ENCODE measurements around the gene RACK1. TPM values are rescaled to one million over a fixed set of nuclear protein-coding genes. Genes with fewer than 3 reads are reported as not detected.
"Not testable (repeated sequence)": the region's sequence is repeated elsewhere in the genome, so short reads cannot be mapped to it uniquely, and the experiment has no call there.

Gene RACK1
- total RNA-seq, 1 experiment from 2014 or later = 4,601 TPM

- in situ Hi-C loops (cut with HindIII; ENCODE audit: low sequenced_read_pairs) = no loop called here
- no peak for DNase-seq (ENCODE audit: low spot score)
These were observed 24.2 kb downstream of the RACK1 start for GRCh38 chr5:181219262-181220177.

- in situ Hi-C loops (cut with HindIII; ENCODE audit: low sequenced_read_pairs) = no loop called here
- no peak for DNase-seq (ENCODE audit: low spot score)
These were observed 24.9 kb downstream of the RACK1 start for GRCh38 chr5:181218795-181219124.

GRCh38 chr5:181217803-181218062 is 26.0 kb downstream of the RACK1 start:
- in situ Hi-C loops (cut with HindIII; ENCODE audit: low sequenced_read_pairs) = no loop called here
- DNase-seq (ENCODE audit: low spot score) = peak; percentile 71

- DNase-seq (ENCODE audit: low spot score) = peak; percentile 62
- in situ Hi-C loops (cut with HindIII; ENCODE audit: low sequenced_read_pairs) = no loop called here
These were observed 26.4 kb downstream of the RACK1 start for GRCh38 chr5:181217111-181217802.

GRCh38 chr5:181215997-181216989 is 27.4 kb downstream of the RACK1 start:
- in situ Hi-C loops (cut with HindIII; ENCODE audit: low sequenced_read_pairs) = no loop called here
- DNase-seq (ENCODE audit: low spot score) = peak; percentile 51

- in situ Hi-C loops (cut with HindIII; ENCODE audit: low sequenced_read_pairs); DNase-seq (ENCODE audit: low spot score): not testable (repeated sequence)
These were observed 29.5 kb downstream of the RACK1 start for GRCh38 chr5:181214249-181214648.

GRCh38 chr5:181212934-181213333 is 30.8 kb downstream of the RACK1 start:
- DNase-seq (ENCODE audit: low spot score) = no peak
- in situ Hi-C loops (cut with HindIII; ENCODE audit: low sequenced_read_pairs) = no loop called here

- in situ Hi-C loops (cut with HindIII; ENCODE audit: low sequenced_read_pairs) = no loop called here
- DNase-seq (ENCODE audit: low spot score) = no peak
These were observed 31.6 kb downstream of the RACK1 start for GRCh38 chr5:181212080-181212479.

- in situ Hi-C loops (cut with HindIII; ENCODE audit: low sequenced_read_pairs) = no loop called here
- DNase-seq (ENCODE audit: low spot score) = no peak
These were observed 32.5 kb downstream of the RACK1 start for GRCh38 chr5:181211208-181211607.

GRCh38 chr5:181210698-181211097 is 33.0 kb downstream of the RACK1 start:
- in situ Hi-C loops (cut with HindIII; ENCODE audit: low sequenced_read_pairs); DNase-seq (ENCODE audit: low spot score): not testable (repeated sequence)

GRCh38 chr5:181210148-181210547 is 33.6 kb downstream of the RACK1 start:
- in situ Hi-C loops (cut with HindIII; ENCODE audit: low sequenced_read_pairs); DNase-seq (ENCODE audit: low spot score): not testable (repeated sequence)

GRCh38 chr5:181209006-181209405 is 34.7 kb downstream of the RACK1 start:
- in situ Hi-C loops (cut with HindIII; ENCODE audit: low sequenced_read_pairs); DNase-seq (ENCODE audit: low spot score): not testable (repeated sequence)

GRCh38 chr5:181207960-181208253 is 35.8 kb downstream of the RACK1 start:
- no peak for DNase-seq (ENCODE audit: low spot score)
- in situ Hi-C loops (cut with HindIII; ENCODE audit: low sequenced_read_pairs) = no loop called here

GRCh38 chr5:181207214-181207959 is 36.3 kb downstream of the RACK1 start:
- in situ Hi-C loops (cut with HindIII; ENCODE audit: low sequenced_read_pairs) = no loop called here
- peak; percentile 89 for DNase-seq (ENCODE audit: low spot score)

GRCh38 chr5:181205761-181206649 is 37.7 kb downstream of the RACK1 start:
- peak; percentile 56 for DNase-seq (ENCODE audit: low spot score)
- in situ Hi-C loops (cut with HindIII; ENCODE audit: low sequenced_read_pairs) = no loop called here

- in situ Hi-C loops (cut with HindIII; ENCODE audit: low sequenced_read_pairs) = no loop called here
- DNase-seq (ENCODE audit: low spot score) = peak; percentile 54
These were observed 38.6 kb downstream of the RACK1 start, which contains the start of gene TRIM7 for GRCh38 chr5:181204826-181205760. Gene TRIM7, minus strand, starts transcription at chr5:181205196. Its CDS starts 86 bp downstream, at chr5:181205110.
